ENCODE measurements around the gene AAK1.
"Not testable (repeated sequence)": the region's sequence is repeated elsewhere in the genome, so short reads cannot be mapped to it uniquely, and the experiment has no call there.

The AAK1 gene

DNA sequence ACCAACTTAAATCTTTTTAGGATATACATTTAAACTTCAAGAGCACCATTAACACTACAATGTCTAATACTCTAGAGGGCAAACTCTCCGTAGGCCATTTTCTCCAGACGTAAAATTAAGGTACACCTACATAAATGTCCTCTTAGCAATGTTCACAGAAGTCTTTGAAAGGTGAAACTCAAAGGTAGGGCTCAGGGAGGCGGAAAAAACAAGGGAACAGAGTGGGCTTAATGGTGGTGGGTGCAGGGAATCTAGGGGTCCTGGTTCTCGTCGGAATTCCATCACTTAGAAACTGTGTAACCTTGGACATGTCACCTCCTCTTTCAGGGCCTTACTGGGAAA is 207.0 kb downstream of the AAK1 start:
- no peak for DNase-seq

DNA sequence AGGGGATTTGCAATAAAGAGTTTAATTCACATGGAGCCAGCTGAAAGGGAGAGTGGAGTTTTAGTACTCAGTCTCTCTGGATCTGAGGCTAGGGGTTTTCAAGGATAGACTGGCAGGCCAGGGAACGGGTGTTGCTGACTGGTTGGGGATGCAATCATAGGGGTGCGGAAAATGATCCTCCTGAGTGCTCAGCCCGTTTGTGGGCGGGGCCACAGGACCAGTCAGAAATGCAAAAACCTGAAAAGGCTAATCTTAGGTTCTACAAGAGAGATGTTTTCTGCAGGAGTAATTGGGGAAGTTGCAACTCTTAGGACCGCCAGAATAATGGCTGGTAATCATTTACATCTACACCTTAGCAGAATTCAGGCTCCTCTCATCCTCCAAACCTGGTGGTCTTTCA is 208.8 kb downstream of the AAK1 start:
- DNase-seq, result no peak

DNA sequence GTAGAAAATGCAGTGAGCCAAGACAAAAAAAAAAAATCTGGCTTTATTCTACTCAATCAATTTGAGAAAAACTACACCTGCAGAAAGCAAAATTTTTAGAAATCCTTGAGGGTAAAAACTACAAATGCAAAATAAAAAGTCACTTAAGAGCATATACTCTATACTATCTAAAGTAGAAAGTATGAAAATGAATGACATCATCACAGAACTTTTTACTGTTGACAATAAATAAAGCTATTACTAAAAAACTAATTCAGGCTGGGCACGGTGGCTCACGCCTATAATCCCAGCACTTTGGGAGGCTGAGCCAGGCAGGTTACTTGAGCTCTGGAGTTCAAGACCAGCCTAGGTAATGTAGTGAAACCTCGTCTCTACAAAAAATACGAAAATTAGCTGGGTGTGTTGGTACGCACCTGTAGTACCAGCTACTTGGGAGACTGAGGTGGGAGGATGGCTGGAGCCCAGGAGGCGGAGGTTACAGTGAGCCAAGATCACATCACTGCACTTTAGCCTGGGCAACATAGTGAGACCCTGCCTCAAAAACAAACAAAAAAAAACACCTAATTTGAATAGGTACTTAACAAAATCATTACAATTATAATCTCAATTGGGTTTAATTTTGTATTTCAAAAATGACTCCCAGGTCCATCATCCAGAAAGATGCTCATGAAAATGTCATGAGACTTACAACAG is 213.9 kb downstream of the AAK1 start:
- no peak for DNase-seq

DNA sequence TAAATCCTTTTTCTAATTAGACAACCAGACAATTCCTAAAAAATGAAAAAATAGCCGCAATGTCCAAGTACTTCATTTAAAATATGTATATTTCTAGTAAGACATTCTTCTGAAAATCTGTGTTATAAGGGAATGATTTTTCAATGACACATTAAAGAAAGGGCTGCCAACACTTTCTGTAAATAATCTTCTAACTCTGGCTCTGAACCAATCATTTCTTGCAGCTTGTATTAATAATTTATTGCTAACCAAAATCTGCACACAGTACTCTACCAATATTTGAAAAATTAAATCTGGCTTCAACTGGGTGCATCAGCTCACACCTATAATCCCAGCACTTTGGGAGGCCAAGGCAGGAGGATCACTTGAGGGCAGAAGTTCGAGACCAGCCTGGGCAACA is 214.6 kb downstream of the AAK1 start:
- no peak for DNase-seq

DNA sequence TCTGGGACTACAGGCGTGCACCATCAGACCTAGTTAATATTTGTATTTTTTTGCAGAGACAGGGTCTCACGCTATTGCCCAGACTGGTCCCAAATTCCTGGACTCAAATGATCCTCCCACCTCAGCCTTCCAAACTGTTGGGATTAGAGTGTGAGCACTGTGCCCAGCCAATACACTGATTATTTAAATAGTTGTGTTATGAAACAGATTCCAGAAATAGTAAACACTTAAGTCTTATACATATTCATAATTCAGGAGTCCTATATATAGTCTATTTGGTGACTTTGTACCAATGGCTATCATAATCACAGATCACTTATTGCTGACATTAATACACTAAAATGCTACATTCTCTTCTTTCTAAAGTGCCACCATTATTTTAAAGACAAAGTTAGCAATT is 219.1 kb downstream of the AAK1 start:
- no peak for DNase-seq

DNA sequence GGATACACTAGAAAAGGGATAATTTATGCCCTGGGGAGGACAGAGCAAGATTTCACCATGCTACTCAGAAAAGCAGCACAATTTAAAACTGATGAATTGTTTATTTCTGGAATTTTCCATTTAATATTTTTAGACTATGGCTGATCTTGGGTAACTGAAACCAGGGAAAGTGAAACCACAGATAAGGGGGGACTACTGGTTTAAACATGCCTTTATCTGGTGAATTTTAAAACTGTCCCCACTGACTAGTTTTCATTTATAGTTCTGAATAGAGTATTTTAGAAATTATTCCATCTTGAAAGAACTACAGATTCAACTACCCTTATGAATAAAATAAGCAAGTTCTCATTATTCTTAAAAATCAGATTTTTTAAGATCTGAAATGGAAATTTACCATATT is 221.3 kb downstream of the AAK1 start:
- no peak for DNase-seq

DNA sequence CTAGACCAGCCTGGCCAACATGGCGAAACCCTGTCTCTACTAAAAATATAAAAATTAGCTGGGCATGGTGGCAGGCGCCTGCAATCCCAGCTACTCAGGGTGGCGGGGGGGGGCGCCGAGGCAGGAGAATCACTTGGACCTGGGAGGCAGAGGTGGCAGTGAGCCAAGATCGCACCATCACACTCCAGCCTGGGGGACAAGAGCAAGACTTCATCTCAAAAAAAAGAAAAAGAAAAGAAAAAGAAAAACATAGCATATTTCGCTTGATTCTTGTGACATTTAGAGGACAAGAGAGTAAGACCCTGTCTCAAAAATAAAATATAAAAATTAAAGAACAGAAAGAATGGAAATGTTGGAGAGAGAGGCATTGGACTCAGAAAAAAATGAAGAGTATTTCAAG is 224.4 kb downstream of the AAK1 start:
- not testable (repeated sequence) for DNase-seq

DNA sequence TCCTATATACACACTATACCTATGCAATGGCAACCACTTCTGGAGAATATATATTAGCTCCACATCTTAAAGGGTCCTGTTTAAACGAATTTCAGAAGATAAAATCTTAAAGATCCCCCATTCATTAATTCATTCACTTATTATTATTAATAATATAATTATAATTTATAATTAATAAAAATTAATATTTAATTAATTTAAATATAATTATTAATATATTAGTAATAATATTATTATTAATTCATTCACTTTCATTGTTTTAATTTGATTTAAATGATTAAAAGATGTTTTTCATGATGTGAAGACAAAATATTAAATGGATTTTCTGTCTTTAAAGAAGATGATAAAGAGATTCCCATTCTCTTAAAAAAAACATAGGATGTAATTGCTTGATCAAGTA is 227.4 kb downstream of the AAK1 start:
- DNase-seq, result no peak
